Thoracic aorta (tissue), 2 donors: ENCODE data around the gene TIMM50. TPM values are rescaled to one million over a fixed set of nuclear protein-coding genes. Genes with fewer than 3 reads are reported as not detected.

ENCODE experiments used
- ATAC-seq: fragments of 150-250 bp; one replicate; pipeline ENCODE4 v1.8.0; 2017; ENCODE audit warnings: low read depth; ENCODE audit not compliant: insufficient number of reproducible peaks, low FRiP score
- DNase-seq: peaks from one replicate; pipeline ENCODE4 v3.0.0-alpha.2; 2020; ENCODE audit warnings: low spot score
- H3K27ac ChIP-seq, 2 donors: fragments of 200-600 bp; sonication (generic); 1 replicate in 1 of 2; 2 replicates in 1 of 2; pipeline ENCODE4 v1.5.1; 2016; ENCODE audit warnings: mild to moderate bottlenecking in 2 of 2, moderate library complexity in 2 of 2
- H3K27me3 ChIP-seq: fragments of 200-600 bp; sonication (generic); replicated peaks from 2 replicates; pipeline ENCODE4 v1.6.0; 2016; ENCODE audit warnings: mild to moderate bottlenecking; ENCODE audit not compliant: insufficient read depth
- H3K36me3 ChIP-seq: fragments of 200-600 bp; sonication (generic); one replicate; pipeline ENCODE4 v1.5.1; 2016
- H3K4me1 ChIP-seq, 2 donors: fragments of 200-600 bp; sonication (generic); 1 replicate in 1 of 2; 2 replicates in 1 of 2; pipeline versions ENCODE4 v1.5.1 to v1.6.0; 2016; ENCODE audit warnings: low read depth in 2 of 2, mild to moderate bottlenecking in 1 of 2; ENCODE audit not compliant: control insufficient read depth in 1 of 2
- H3K4me3 ChIP-seq: fragments of 200-600 bp; sonication (generic); 2 replicates; pipeline ENCODE4 v1.5.1; 2016; ENCODE audit warnings: mild to moderate bottlenecking
- H3K9me3 ChIP-seq: fragments of 200-600 bp; sonication (generic); 2 replicates; pipeline ENCODE4 v1.5.1; 2016
- CTCF ChIP-seq: fragments of 200-600 bp; sonication (generic); IDR thresholded peaks from one replicate; pipeline ENCODE4 v1.5.1; 2019; ENCODE audit warnings: antibody characterized with exemption
- total RNA-seq, 2 donors: library from RNA; depleted of rRNA; stranded (reverse); fragments of >200 nt; gene quantifications; one replicate each; pipeline versions ENCODE4 v1.1.0 to v1.2.3, GENCODE V29; 2016

The TIMM50 gene
- total RNA-seq, 2 donors from 2014 or later = 25.7 to 51.4 TPM

- DNase-seq = no peak
- peaks cover 17% of the 10 kb centered on the region for H3K27me3 ChIP-seq
- no peak for ATAC-seq
- H3K36me3 ChIP-seq = no peaks in the 10 kb centered on the region
- no peaks in the 10 kb centered on the region for H3K9me3 ChIP-seq
- H3K4me1 ChIP-seq = peaks cover 6 to 13% of the 10 kb centered on the region in 2 donors
- TF ChIP-seq CTCF = no peak
- H3K4me3 ChIP-seq = no peak overlapping the region
- no peak overlapping the region for H3K27ac ChIP-seq
These were observed 35.6 kb downstream of the TIMM50 start for GRCh38 chr19:39516270-39516669.

DNA sequence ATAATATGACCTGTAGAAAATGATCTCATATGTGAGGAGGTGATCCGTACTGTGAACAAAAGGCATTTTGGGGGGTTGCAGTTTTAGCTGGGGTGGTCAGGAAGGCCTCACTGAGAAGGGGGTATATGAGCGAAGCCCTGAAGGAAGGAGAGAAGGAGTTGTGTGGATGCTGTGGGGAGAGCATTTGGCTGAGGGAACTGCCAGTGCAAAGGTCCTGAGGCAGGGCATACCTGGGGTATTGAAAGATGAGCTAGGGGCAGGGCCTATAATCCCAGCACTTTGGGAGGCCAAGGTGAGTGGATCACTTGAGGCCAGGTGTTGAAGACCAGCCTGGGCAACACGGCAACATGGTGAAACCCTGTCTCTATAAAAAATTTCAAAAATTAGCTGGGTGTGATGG, 36.8 kb downstream of the TIMM50 start:
- no peak for ATAC-seq
- H3K9me3 ChIP-seq = no peaks in the 10 kb centered on the region
- peaks cover 6 to 13% of the 10 kb centered on the region in 2 donors for H3K4me1 ChIP-seq
- no peaks in the 10 kb centered on the region for H3K36me3 ChIP-seq
- H3K27me3 ChIP-seq = peaks cover 17% of the 10 kb centered on the region
- TF ChIP-seq CTCF = no peak
- H3K27ac ChIP-seq = no peak overlapping the region
- no peak overlapping the region for H3K4me3 ChIP-seq
- no peak for DNase-seq

GRCh38 chr19:39518458-39518857, 37.8 kb downstream of the TIMM50 start:
- ATAC-seq (no peak), DNase-seq (no peak)
- Histone ChIP-seq H3K27me3 (peaks cover 13% of the 10 kb centered on the region), H3K4me1 (peaks cover 6 to 13% of the 10 kb centered on the region in 2 donors), H3K27ac (no peak overlapping the region), H3K36me3 (no peaks in the 10 kb centered on the region), H3K9me3 (no peaks in the 10 kb centered on the region), H3K4me3 (no peak overlapping the region)
- TF ChIP-seq CTCF = no peak

GRCh38 chr19:39518975-39519374, 38.3 kb downstream of the TIMM50 start:
- no peak overlapping the region for H3K4me3 ChIP-seq
- DNase-seq = no peak
- TF ChIP-seq CTCF = no peak
- no peak for ATAC-seq
- H3K4me1 ChIP-seq = peaks cover 6 to 13% of the 10 kb centered on the region in 2 donors
- H3K36me3 ChIP-seq = no peaks in the 10 kb centered on the region
- H3K9me3 ChIP-seq = no peaks in the 10 kb centered on the region
- no peak overlapping the region for H3K27ac ChIP-seq
- H3K27me3 ChIP-seq = peaks cover 10% of the 10 kb centered on the region

DNA sequence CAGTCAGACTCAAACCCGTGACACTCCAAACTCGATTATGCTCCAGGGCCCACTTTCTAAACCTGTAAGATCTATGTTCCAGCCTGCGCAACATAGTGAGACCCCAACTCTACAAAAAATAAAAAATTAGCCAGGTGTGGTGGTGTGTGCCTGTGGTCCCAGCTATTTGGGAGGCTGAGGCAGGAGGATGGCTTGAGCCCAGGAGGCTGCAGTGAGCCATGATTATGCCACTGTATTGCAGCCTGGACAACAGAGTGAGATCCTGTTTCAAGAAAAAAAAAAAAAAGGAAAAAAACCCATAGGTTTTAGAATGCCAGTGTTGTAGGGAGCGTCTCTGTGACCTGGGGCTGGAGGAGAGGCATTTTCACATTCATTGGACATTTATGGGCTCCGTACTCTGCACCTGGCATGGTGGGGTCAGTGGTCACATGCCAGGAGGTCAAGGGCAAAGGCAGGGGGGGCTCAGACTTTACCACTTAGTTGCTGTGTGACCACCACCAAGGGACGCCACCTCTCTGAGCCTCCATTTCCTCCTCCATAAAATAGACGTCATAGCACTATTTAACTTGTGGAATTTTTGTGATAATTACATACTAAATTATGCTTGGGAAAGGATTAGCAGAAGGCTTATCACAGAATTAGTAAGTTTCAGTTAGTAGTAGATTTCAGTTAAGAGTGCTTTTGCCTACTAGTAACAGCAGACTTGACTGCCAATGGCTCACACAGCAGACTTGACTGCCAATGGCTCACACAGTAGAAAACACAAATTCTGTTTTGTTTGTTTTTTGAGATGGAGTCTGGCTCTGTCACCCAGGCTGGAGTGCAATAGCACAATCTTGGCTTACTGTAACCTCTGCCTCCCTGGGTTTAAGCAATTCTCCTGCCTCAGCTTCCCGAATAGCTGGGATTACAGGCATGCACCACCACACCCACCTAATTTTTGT, 40.2 kb downstream of the TIMM50 start:
- no peaks in the 10 kb centered on the region for H3K9me3 ChIP-seq
- ATAC-seq (no peak), DNase-seq (no peak)
- H3K27me3 ChIP-seq = no peaks in the 10 kb centered on the region
- TF ChIP-seq CTCF = no peak
- H3K36me3 ChIP-seq = no peaks in the 10 kb centered on the region
- no peak overlapping the region for H3K27ac ChIP-seq
- H3K4me3 ChIP-seq = no peak overlapping the region
- H3K4me1 ChIP-seq = peaks cover 0 to under 1% of the 10 kb centered on the region in 2 donors
